Ishikawa (cell line): Measurements from ENCODE around the gene KRTAP9-8.

Experiments
- NFIC ChIP-seq: IDR thresholded peaks from 2 replicates; pipeline ENCODE4 v1.6.1; 2012
- RAD21 ChIP-seq: IDR thresholded peaks from 2 replicates; pipeline ENCODE4 v1.6.1; 2012; ENCODE audit warnings: low read depth
- TF ChIP-seq, protein P1 (sequence below): IDR thresholded peaks from 2 replicates; pipeline ENCODE4 v1.6.1; 2012; ENCODE audit warnings: low read depth, mild to moderate bottlenecking

DNA sequence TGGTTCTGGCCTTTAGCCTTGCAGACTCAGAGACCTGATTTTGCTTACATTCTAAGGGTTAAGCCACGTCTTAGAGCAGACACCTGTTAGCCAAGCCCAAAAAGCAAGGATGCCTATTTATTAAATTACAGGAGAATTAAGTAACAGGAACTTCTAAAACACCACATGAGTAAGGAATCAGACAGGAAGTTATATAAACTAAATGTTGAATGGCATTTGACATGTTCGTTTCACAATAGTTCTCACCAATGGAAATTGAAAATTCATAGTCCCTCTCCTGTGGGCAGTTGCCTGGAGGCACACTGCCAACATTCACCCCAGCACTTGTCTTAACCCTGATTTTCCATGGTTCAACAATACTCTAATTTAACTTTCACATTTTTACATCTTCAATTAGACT lies 46.7 kb downstream of the KRTAP9-8 start:
- TF ChIP-seq, protein P1, sequence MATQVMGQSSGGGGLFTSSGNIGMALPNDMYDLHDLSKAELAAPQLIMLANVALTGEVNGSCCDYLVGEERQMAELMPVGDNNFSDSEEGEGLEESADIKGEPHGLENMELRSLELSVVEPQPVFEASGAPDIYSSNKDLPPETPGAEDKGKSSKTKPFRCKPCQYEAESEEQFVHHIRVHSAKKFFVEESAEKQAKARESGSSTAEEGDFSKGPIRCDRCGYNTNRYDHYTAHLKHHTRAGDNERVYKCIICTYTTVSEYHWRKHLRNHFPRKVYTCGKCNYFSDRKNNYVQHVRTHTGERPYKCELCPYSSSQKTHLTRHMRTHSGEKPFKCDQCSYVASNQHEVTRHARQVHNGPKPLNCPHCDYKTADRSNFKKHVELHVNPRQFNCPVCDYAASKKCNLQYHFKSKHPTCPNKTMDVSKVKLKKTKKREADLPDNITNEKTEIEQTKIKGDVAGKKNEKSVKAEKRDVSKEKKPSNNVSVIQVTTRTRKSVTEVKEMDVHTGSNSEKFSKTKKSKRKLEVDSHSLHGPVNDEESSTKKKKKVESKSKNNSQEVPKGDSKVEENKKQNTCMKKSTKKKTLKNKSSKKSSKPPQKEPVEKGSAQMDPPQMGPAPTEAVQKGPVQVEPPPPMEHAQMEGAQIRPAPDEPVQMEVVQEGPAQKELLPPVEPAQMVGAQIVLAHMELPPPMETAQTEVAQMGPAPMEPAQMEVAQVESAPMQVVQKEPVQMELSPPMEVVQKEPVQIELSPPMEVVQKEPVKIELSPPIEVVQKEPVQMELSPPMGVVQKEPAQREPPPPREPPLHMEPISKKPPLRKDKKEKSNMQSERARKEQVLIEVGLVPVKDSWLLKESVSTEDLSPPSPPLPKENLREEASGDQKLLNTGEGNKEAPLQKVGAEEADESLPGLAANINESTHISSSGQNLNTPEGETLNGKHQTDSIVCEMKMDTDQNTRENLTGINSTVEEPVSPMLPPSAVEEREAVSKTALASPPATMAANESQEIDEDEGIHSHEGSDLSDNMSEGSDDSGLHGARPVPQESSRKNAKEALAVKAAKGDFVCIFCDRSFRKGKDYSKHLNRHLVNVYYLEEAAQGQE: no peak
- TF ChIP-seq RAD21: no peak
- TF ChIP-seq NFIC: no peak
